GM19025 (cell line): ENCODE results near the gene HMX1.

ENCODE experiments used
- ATAC-seq: cut with Tn5 transposase; IDR thresholded peaks from one replicate; pipeline ENCODE4 v1.9.1; 2021; ENCODE audit warnings: mild to moderate bottlenecking, low read depth, moderate library complexity; ENCODE audit not compliant: unreplicated experiment

HMX1 gene

DNA sequence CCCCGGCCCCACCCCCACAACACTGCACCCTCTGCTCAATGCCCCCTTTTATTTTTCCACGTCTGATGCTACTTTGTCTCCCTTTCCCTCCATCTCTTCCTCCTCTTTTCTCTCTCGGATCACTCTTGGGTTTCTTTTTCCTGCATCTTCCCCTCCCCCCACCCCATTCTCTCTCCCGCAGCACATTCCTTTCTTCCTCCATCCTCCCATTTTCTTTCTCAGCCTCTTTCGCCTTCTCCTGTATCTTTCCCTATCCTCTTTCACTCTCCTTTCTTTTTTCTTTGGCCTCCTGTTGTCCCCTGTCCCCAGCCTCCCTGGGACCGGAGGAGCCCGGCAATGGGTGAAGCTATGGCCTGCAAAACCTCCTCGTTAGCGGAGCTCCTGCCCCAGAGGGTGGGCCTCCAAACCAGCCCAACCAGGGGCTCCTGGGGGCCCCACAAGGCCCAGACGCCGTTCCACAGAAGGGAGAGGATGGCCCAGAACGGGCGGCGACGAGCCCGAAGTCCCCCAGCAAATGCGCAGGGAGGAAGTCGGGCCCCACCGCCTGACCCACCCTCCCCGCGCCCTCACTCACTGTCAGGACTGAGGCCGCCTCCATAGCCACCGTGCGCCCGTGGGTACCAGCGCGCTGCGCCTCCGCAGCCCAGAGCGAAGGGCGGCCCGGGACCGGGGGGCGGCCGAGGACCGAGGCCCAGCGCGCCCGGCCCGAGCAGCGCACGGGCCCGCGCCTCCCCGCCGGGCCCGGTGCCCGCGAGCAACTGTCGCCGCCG is 807 bp downstream of the HMX1 start:
- no peak for ATAC-seq

DNA sequence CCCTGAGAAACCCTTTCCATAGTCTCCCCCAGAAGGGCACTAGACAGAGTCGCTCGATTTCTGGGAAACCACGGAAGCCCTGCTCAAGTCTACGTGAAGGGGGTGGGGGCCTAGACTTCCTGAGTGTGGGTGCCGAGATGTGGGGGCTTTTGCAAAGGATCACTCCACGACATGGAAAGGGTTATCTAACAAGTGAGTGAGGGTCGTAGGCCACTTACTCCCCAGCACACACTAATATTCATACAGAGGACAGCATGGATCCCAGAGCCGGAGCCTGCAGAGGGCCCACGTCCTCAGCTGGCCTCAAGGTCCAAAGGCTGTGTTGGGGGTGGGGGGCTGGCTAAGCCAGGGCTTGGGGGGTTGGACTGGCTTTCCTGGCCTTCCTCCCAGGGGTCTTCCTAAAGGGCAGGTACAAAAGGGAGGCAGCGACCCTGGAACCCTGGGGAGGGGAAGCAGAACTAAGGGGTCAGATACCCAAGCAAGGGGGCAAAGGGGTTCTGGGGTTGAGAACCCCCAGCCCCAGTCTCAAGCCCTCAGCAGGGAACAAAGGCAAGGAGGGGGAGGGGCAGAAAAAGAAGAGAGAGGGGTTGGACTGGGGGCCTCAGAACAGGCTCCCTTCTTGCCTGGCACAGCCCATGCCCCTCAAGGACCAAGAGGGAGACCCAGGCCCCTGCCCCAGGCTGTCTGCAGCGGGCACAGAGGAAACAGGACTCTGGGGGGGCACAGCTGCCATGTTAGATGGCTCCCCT is 1.6 kb downstream of the HMX1 start:
- no peak for ATAC-seq

DNA sequence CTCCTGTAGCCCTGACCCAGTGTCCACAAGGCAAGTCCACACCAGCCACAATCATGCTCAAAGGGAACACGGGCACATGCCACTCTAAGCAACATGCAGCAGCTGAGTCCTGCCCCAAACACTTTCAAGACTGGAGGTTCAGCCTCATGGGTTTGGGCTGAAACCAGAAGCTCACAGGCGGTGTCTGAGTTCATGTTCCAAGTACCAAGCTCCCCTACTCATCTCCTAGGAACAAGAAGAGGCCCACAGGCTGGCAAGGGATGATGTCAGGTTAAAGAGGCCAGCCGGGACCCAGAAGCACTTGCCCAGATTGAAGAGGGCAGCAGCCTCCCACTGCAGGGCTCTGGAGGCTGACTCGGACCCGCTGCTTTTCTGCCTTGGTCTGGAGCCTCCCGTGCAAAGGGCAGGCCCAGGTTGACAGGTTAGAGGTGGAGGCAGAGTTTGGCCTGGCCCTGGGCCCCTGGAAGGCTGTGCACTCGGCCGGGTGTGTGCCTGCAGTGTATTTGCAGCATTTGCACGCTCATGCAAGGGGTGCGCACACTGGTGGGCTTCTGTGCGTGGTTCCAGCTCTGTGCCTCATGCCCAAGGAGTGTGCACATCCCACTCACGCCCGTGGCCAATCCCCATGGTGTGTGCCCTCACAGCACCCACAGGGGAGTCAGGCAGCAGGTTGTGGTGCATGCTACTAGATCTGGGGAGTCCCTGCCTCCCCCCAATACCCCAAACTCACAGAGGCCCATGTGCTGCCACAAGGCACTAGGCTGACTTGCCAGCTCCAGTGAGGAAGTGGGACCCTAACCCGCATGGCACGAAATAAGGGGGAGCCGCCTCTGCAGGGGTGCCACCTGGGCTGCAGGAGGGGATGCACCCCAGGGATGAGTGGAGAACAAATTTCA is 2.4 kb downstream of the HMX1 start:
- no peak for ATAC-seq

DNA sequence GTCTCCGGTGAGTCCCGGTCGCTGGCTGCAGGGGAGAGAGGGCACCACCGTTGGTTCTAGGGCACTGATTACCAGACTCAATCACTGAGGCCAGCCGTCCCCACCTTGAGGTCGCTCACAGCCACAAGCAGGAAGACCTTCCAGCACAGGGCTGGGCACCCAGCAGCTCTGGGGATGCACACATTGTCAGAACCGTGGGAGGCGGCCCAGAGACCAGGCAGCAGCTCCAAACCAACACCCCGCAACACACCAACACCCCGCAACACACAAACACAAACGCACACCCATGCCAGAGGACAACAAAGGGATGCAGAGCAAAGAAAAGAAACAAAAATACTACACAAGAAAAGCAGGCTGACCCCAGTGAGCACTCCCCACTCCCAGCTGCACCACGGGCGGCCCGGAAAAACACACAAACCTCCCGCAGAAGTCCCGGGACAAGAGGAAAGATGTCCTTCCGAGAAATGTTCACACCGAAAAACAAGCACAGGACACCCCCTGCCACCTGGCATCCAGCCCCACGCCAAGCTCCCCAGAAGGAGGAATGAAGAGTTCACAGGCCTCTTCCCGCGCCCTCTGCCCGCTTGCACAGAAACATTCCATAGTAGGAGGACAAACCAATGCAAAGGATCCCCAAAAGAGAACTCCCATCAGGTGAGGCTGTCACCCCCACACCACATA is 3.2 kb downstream of the HMX1 start:
- no peak for ATAC-seq

DNA sequence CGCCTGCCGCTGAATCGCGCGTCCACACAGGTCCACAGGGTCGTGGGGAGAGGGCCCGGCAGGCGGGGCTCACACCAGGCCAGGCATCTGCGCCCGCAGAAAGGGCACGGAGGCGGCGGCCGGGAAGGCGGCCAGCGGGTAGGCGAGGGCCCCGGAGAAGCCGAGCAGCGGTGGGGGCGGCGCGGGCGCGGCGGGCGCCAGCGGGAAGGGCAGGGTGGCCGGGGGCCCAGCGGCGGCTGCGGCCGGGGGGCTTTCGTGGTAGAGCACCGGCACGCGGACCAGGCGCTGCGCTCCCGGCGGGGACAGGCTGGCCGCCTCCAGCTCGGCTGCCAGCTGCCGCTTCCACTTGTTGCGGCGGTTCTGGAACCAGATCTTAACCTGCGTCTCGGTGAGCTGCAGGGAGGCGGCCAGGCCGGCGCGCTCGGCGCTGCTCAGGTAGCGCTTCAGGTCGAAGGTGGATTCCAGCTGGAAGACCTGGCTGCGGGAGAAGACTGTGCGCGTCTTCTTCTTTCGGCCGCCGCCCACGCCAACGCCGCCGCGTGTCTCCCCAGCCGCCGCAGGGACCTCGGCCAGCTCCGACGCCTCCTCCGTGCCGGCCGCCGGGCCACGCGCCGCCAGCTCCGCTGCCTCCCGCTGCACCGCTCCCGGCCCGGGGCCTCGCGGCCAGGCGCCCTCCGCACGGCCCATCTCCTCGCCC is 3.9 kb downstream of the HMX1 start:
- ATAC-seq = no peak

DNA sequence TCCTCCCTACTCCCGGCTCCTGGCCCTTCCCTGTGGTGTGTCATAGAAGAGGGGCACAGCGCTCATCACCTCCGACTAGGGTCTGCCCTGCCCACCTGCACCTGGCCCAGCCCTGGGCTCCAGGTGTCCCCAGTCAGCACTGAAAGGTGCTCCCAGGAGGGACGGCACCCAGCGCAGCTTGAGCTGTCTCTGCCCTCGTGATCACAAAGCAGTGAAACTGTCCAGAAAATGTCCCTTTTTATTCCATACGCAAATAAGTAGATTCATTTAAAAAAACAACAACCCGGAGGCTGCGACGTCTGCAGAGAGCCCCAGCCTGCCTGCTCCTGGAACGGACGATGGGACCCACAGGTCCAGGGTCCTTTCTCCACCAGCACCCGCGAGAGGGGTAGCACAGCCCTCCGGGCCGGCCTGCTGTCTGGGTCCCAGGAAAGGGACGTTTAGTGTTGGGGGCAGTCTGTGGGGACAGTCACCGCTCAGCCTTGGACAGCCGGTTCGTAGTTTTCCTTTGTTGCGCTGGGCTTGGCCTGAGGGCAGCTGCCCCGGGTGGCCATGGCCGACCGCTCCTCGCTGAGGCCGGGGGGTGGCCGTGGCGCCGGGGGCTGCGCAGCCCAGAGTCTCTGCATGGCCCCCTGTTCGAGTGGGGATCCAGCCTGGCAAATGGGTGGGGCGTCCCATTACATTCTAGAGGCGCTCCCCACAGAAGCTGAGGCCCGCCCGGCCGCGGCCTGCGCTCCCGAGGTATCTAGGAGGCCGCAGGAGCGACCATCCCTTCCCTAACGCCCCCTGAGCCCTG is 4.6 kb downstream of the HMX1 start:
- no peak for ATAC-seq

DNA sequence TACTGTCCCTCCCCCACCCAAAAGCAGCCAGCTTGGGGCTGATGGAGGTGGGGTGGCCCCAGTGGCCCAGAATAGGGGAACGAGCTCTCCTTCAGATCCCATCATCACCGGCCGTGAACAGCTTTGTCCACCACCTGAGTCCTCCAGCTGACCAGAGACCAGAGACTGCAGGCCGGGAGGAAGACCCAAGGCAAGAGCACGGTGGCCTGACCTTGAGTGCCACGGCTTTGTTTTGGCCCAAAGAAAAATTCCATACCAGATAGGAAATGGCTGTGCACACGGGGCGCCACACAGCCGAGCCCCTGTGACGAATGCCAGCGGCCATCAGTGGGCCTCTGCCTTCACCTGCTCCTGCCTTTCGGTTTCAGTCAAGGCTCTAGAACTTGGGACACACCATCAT is 5.2 kb downstream of the HMX1 start:
- no peak for ATAC-seq

DNA sequence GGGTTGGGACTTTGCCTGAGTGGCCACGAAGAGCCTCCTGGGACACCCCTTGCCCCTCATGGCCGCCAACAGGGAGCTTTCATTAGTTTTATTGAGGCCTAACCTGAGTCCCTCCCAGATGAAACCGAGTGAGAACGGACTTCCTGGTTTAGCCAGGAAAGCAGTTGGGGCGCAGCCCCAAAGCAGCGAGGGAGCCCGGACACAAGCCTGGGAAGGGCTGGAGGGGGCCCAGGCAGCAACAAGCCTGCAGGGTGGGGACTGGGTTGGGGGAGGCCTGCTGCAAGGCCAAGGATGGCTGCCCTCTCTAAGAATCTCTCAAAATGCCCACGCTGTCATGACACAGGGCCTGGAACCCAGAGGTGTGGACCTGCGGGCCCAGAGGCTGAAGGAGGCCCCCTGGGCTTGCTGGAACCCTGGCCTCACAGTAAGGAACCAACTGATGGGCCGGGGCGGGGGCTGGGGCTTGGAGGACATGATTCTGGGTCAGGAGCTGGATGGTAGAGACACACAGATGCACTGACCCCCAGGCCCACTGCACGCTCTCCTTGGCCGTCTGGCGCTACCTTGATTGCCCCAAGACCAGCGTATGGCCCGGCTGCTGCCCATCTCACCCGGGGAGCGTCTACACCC is 5.8 kb downstream of the HMX1 start:
- no peak for ATAC-seq

DNA sequence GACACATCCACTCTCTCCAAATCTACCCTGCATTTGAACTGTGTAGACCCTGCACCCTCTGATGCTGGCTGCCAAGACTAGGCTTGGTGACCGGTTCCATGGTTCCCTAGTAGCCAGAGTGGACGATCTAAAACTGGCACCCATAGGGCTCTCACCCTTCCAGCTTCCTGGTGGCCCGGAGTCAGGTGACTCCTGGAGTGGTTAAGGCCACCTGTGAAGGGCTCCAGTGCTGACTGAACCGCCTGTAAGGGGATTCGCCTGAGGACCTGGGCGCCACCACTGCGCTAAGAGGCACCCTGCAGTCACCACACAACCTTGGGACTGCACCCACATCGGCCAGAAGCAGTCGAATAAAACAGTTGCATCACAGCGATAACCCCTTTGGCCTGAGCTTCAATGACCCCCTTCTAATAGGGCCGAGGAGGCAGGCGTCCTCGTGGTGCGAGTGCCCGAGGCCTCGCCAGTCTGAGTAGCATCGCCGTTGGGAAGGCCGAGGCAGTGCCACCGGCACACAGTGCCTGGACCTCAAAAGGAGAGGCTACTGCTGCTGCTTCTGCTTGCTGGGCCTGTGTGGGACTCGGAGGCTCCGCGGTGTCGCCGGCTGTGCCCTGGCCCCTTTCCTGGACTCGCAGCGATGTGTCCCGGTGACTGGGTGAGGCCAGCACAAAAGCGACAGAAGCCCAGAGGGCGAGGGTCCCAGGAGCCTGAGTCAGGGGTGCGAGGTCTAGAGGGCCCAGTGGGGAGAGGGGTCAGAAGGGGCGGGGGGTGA is 6.5 kb downstream of the HMX1 start:
- ATAC-seq = no peak

DNA sequence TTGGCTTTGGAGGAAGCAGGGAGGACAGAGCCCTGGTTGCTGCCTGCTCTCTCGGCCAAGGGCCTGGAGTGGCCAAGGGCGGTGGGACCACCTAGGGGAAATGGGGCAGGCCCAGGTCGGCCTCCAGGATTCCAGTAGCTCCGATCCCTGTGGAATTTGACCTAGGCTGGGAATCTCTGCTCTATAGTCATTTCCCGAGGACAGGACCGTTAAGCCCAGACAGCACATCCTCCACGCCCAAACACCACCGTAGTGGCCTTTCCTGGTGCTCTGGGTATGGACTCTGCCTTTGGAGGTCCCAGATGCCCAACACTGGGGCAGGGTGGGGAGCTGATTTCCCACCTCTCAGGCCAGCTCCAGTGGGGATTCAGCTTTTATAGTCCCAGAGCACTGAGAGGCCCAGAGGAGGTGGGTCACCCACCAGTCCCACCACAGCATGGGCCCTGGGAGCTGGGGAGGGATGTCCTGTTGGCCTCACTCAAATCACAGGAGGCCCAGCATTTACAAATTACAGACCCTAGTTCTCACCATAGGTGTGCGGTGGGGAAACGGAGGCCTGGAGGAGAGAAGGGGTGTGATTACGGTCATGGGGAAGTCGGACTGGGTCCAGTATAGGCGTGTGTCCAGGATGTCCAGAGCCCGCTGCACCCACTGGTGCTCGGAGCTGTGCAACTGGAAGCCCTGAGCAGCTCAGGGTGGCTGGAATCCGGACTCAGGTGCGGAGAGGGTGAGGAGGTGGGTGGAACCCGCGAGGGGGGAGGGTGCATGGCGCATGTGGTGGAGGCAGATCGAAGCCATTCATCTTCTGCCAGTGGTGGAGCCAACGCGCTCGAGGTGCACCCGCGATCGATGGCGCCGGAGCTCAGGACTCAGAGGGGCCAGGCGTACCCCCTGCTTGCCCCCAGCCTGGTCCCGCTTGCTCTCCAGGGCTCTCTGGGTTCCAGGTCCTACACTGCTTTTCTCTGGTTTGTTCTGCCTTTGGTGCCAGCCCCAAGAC is 7.7 kb downstream of the HMX1 start:
- no peak for ATAC-seq

DNA sequence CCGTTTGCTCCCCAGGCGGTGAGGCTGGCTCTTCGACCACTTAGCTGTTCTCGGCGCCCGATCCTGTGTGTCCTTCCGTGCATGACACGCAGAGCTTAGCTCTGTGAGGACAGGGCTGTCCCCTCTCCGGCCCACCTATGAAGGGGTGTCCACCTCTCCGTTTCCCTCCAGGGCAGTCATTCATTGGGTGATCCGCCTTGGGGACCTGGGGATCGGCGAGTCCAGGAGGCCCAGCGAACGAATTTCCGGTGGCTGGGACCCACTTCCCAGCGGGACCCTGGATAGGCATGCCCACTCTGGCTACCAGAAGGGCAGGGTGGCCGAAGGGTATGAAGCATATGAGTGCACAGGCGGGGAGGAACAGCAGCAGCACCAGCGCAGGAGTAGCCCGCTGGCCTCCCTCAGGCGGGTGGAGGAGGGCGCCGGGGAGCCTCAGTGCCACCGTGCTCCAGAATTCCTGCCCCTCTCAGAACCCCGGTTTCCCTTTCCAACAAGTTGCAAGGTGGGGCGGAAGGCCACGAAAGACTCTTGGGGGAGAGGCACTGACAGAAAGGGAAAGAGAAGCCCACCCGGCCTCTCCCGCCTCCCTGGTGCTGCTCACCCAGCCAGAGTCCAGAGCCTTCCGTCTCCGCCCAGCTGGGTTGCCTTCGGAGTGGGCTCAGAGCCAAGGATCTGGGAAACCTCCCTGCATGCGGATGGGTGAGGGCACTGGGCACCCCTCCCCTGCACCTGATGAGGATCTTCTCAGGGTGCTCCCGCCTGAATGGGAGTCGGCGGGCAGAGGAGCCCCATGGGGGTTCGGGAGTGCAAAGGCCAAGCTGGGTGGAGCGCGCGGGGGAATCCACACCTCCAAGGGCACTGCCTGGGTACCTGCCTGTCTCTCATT is 8.6 kb downstream of the HMX1 start:
- no peak for ATAC-seq

DNA sequence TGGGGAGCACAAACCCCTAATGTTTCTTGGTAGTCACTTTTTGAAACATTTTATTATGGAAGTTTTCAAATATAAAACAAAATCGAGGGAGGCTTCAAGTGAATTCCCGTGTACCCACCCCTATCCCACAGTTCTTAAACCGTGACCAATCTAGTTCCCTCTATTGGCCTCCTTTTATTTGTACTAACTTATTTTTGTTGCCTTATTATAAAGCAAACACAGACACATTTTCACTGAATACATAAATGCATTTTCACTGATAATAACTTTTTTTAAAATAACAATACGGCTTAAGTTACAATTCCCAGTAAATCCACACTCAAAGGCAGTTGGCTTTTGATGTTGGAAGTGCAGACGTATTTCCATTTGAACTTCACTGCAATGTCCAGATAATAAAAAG is 9.3 kb downstream of the HMX1 start:
- ATAC-seq = no peak

DNA sequence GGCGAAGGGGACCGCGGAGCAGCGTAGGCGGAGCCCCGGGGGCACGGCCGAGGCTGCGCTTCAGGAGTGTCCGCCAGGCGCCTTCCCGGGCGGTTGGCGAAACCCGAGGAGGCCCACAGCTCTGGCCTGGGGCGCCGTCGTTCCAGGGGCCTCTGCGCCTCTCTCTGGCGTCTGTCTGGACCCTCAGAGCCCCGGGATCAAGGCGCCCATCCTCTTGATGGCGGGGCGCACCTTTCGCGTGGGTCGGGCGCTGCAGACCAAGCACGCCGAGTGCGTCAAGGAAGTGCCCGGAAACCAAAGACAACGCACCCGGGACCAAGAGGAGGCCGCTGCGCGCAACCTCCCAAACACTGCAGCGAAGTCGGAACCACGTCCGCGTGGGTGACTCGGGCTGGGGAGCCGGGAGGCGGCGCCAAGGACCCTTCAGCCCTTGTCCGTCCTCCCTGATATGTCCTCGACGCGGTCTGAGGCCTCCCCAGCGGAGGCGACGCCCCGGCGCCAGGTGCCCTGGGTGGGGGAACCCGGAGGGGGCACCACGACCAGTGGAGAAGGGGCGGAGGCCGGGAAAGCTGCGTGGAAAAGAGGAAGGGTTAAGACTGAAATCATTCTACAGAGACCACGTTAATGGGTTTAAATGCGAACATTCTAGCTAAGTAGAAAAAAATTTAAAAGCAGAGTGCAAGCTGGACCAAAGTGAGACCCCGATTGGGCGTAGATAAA is 9.9 kb downstream of the HMX1 start:
- ATAC-seq = no peak

DNA sequence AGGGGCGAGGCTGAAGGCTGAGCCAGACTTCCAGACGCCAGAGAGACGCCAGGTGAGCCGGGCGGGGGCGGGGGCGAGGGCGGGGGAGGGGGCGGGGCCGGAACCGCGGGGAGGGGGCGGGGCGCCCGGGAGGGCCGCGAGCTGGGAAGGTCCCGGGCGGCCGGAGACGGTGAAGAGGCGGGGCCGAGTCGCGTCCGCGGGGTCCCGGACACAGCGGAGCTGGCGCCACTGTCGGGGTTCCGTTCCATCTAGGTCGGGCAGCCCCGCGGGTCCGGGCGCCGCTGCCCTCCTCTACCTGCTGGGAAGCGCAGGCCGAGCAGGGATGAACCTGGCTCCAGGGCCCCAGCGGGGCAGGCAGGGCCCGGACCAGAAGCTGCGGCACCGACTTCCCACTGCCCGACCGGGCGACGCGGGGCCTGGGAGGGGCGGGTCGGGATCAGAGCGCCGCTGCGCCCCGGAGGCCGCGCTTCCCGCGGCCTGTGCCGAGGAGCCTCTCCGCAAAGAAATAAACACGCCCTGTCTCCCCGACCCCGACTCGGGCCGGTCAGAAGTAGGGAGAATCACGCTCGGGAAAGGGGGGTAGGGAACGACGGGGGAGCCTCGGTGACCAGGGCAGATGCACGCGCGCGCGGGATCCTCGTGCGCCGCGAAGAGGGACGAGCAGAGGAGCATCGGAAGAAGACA is 10.6 kb downstream of the HMX1 start:
- no peak for ATAC-seq
